HEK293 (cell line): ENCODE data around the gene PDE4A.

ENCODE experiments used
- CTCF ChIA-PET: fragments of 350-600 bp; formaldehyde crosslinking; extraction: SDS; loops from one replicate; lab custom pipeline; 2021; ENCODE audit warnings: antibody characterized with exemption; lab: Yijun Ruan, JAX
- POLR2A ChIA-PET: fragments of 300-600 bp; formaldehyde crosslinking; extraction: SDS; loops from one replicate; lab custom pipeline; 2020; ENCODE audit warnings: antibody characterized with exemption, inconsistent platforms; lab: Yijun Ruan, JAX
- H3K27ac ChIP-seq: fragments of 200-500 bp; sonication (Bioruptor generic); 2 replicates; pipeline ENCODE4 v1.5.1; 2014; ENCODE audit warnings: low read depth, low read length, control low read depth, inconsistent platforms; ENCODE audit errors: extremely low read depth
- H3K36me3 ChIP-seq, 2 experiments: fragments of 200-500 bp in 1 of 2; sonication (Bioruptor generic) in 1 of 2; 1 replicate in 1 of 2; 2 replicates in 1 of 2; pipeline ENCODE4 v1.5.1; 2014 to 2017; ENCODE audit warnings: inconsistent platforms in 2 of 2, low read length in 2 of 2; ENCODE audit not compliant: control insufficient read depth in 2 of 2, insufficient read depth in 1 of 2
- H3K4me1 ChIP-seq: fragments of 200-500 bp; sonication (Bioruptor generic); 2 replicates; pipeline ENCODE4 v1.5.1; 2014; ENCODE audit warnings: mild to moderate bottlenecking, low read length, inconsistent platforms; ENCODE audit not compliant: control insufficient read depth, insufficient read depth
- H3K4me3 ChIP-seq: 2 replicates; pipeline ENCODE4 v1.5.1; 2011; ENCODE audit warnings: low read depth, mild to moderate bottlenecking, control low read depth, low read length, moderate library complexity
- H3K9me3 ChIP-seq: fragments of 200-500 bp; sonication (Bioruptor generic); 2 replicates; pipeline ENCODE4 v1.5.1; 2014; ENCODE audit warnings: low read depth, low read length, inconsistent platforms; ENCODE audit not compliant: control insufficient read depth, insufficient read depth
- EGR2 ChIP-seq: fragments of 450-650 bp; formaldehyde crosslinking; IDR thresholded peaks from 2 replicates; pipeline ENCODE4 v1.5.1; 2016; ENCODE audit warnings: low read depth, missing biosample characterization, missing genetic modification characterization
- GLI4 ChIP-seq: fragments of 450-650 bp; formaldehyde crosslinking; IDR thresholded peaks from 2 replicates; pipeline ENCODE4 v1.5.1; 2016; ENCODE audit warnings: missing biosample characterization, missing genetic modification characterization
- GLIS1 ChIP-seq: fragments of 450-650 bp; formaldehyde crosslinking; IDR thresholded peaks from 2 replicates; pipeline ENCODE4 v1.5.1; 2016; ENCODE audit warnings: missing biosample characterization, missing genetic modification characterization
- HOXA7 ChIP-seq: sonication (generic); formaldehyde crosslinking; IDR thresholded peaks from 2 replicates; pipeline ENCODE4 v1.8.1; 2022; ENCODE audit warnings: missing genetic modification reagents, borderline replicate concordance
- HOXD13 ChIP-seq: sonication (generic); formaldehyde crosslinking; IDR thresholded peaks from 2 replicates; pipeline ENCODE4 v1.8.0; 2022; ENCODE audit warnings: missing genetic modification reagents, borderline replicate concordance
- KLF16 ChIP-seq: fragments of 450-650 bp; formaldehyde crosslinking; IDR thresholded peaks from 2 replicates; pipeline ENCODE4 v1.5.1; 2017; ENCODE audit warnings: missing biosample characterization, missing genetic modification characterization
- KLF8 ChIP-seq: fragments of 450-650 bp; formaldehyde crosslinking; IDR thresholded peaks from 2 replicates; pipeline ENCODE4 v1.5.1; 2016; ENCODE audit warnings: missing biosample characterization, missing genetic modification characterization
- MYNN ChIP-seq: fragments of 450-650 bp; formaldehyde crosslinking; IDR thresholded peaks from 2 replicates; pipeline ENCODE4 v1.5.1; 2016; ENCODE audit warnings: missing biosample characterization, missing genetic modification characterization, borderline replicate concordance
- PATZ1 ChIP-seq: fragments of 450-650 bp; formaldehyde crosslinking; IDR thresholded peaks from 2 replicates; pipeline ENCODE4 v1.5.1; 2016; ENCODE audit warnings: missing biosample characterization, missing genetic modification characterization
- PRDM10 ChIP-seq: fragments of 450-650 bp; formaldehyde crosslinking; IDR thresholded peaks from 2 replicates; pipeline ENCODE4 v1.5.1; 2016; ENCODE audit warnings: missing biosample characterization, missing genetic modification characterization
- RBAK ChIP-seq: fragments of 450-650 bp; formaldehyde crosslinking; IDR thresholded peaks from 2 replicates; pipeline ENCODE4 v1.5.1; 2016; ENCODE audit warnings: missing biosample characterization, missing genetic modification characterization
- SCRT2 ChIP-seq: fragments of 450-650 bp; formaldehyde crosslinking; IDR thresholded peaks from 2 replicates; pipeline ENCODE4 v1.5.1; 2016; ENCODE audit warnings: missing biosample characterization, missing genetic modification characterization
- ZBTB20 ChIP-seq: fragments of 450-650 bp; formaldehyde crosslinking; IDR thresholded peaks from 2 replicates; pipeline ENCODE4 v1.5.1; 2016; ENCODE audit warnings: missing biosample characterization, missing genetic modification characterization
- ZBTB48 ChIP-seq: fragments of 450-650 bp; formaldehyde crosslinking; IDR thresholded peaks from 2 replicates; pipeline ENCODE4 v1.5.1; 2016; ENCODE audit warnings: missing biosample characterization, missing genetic modification characterization
- ZEB2 ChIP-seq: fragments of 450-650 bp; formaldehyde crosslinking; IDR thresholded peaks from 2 replicates; pipeline ENCODE4 v1.5.1; 2016; ENCODE audit warnings: missing biosample characterization, missing genetic modification characterization
- ZFP69B ChIP-seq: fragments of 450-650 bp; formaldehyde crosslinking; IDR thresholded peaks from 2 replicates; pipeline ENCODE4 v1.5.1; 2016; ENCODE audit warnings: missing biosample characterization, missing genetic modification characterization
- ZNF37A ChIP-seq: fragments of 450-650 bp; IDR thresholded peaks from 2 replicates; pipeline ENCODE4 v1.5.1; 2018; ENCODE audit warnings: missing biosample characterization, missing genetic modification characterization
- ZNF449 ChIP-seq: fragments of 450-650 bp; formaldehyde crosslinking; IDR thresholded peaks from 2 replicates; pipeline ENCODE4 v1.5.1; 2017; ENCODE audit warnings: missing biosample characterization, mild to moderate bottlenecking, missing genetic modification characterization, moderate library complexity
- ZNF510 ChIP-seq: fragments of 450-650 bp; formaldehyde crosslinking; IDR thresholded peaks from 2 replicates; pipeline ENCODE4 v1.5.1; 2018; ENCODE audit warnings: mild to moderate bottlenecking, missing genetic modification characterization, missing biosample characterization; ENCODE audit not compliant: insufficient replicate concordance
- ZNF521 ChIP-seq: fragments of 450-650 bp; formaldehyde crosslinking; IDR thresholded peaks from 2 replicates; pipeline ENCODE4 v1.5.1; 2017; ENCODE audit warnings: missing biosample characterization, mild to moderate bottlenecking, missing genetic modification characterization
- ZNF548 ChIP-seq: fragments of 450-650 bp; formaldehyde crosslinking; IDR thresholded peaks from 2 replicates; pipeline ENCODE4 v1.5.1; 2016; ENCODE audit warnings: missing biosample characterization, missing genetic modification characterization
- ZNF560 ChIP-seq: fragments of 450-650 bp; formaldehyde crosslinking; IDR thresholded peaks from 2 replicates; pipeline ENCODE4 v1.5.1; 2017; ENCODE audit warnings: missing biosample characterization, missing genetic modification characterization, borderline replicate concordance
- ZNF600 ChIP-seq: fragments of 450-650 bp; formaldehyde crosslinking; IDR thresholded peaks from 2 replicates; pipeline ENCODE4 v1.5.1; 2016; ENCODE audit warnings: missing biosample characterization, missing genetic modification characterization
- ZNF629 ChIP-seq: fragments of 450-650 bp; formaldehyde crosslinking; IDR thresholded peaks from 2 replicates; pipeline ENCODE4 v1.5.1; 2017; ENCODE audit warnings: missing biosample characterization, missing genetic modification characterization
- ZNF639 ChIP-seq: fragments of 450-650 bp; formaldehyde crosslinking; IDR thresholded peaks from 2 replicates; pipeline ENCODE4 v1.5.1; 2016; ENCODE audit warnings: missing biosample characterization, missing genetic modification characterization
- ZNF792 ChIP-seq: fragments of 450-650 bp; formaldehyde crosslinking; IDR thresholded peaks from 2 replicates; pipeline ENCODE4 v1.5.1; 2016; ENCODE audit warnings: missing biosample characterization, missing genetic modification characterization
- ZXDB ChIP-seq: fragments of 450-650 bp; formaldehyde crosslinking; IDR thresholded peaks from 2 replicates; pipeline ENCODE4 v1.5.1; 2016; ENCODE audit warnings: missing biosample characterization, missing genetic modification characterization

The PDE4A gene

GRCh38 chr19:10460714-10461046, 40.3 kb downstream of the PDE4A start:
- ChIA-PET POLR2A (interaction anchor here (0.9 kb wide), 1 partner anchor 9 kb away, joined by 3 read pairs; no protein-coding TSS in a partner anchor), CTCF (interaction anchor here (0.6 to 0.7 kb wide), 3 partner anchors 15 to 24 kb away, joined by 3 to 6 read pairs (median 3); no protein-coding TSS in a partner anchor)
- Histone ChIP-seq H3K4me1 (no peaks in the 10 kb centered on the region), H3K4me3 (no peak overlapping the region), H3K36me3 (peaks cover 0 to 3% of the 10 kb centered on the region in 2 experiments; a peak in 2 of 3 replicates), H3K27ac (no peak overlapping the region), H3K9me3 (no peaks in the 10 kb centered on the region)
- TF ChIP-seq SCRT2 (tag by site-specific recombination) (peak; percentile 36; the same call in 1 of the 2 replicates), MYNN (tag by site-specific recombination) (no peak), HOXD13 (CRISPR knock-in tag) (no peak), PRDM10 (tag by site-specific recombination) (no peak), GLI4 (no peak), ZNF560 (tag by site-specific recombination) (no peak), ZNF629 (no peak), HOXA7 (no peak), ZNF792 (tag by site-specific recombination) (no peak), ZNF521 (tag by site-specific recombination) (no peak), RBAK (no peak), ZNF639 (0 out of 2 replicates have a peak, but pooled peaks have one; percentile 34)

GRCh38 chr19:10461047-10461949, 41.0 kb downstream of the PDE4A start:
- Histone ChIP-seq H3K9me3 (no peaks in the 10 kb centered on the region), H3K4me3 (no peak overlapping the region), H3K36me3 (peaks cover 0 to 3% of the 10 kb centered on the region in 2 experiments; a peak in 2 of 3 replicates), H3K4me1 (no peaks in the 10 kb centered on the region), H3K27ac (no peak overlapping the region)
- ChIA-PET CTCF (interaction anchor here (0.8 kb wide), 1 partner anchor 183 kb away, joined by 3 read pairs; no protein-coding TSS in a partner anchor), POLR2A (interaction anchor here (0.5 to 1.1 kb wide), 7 partner anchors 10 to 244 kb away, joined by 3 to 7 read pairs (median 4); no protein-coding TSS in a partner anchor)
- TF ChIP-seq ZFP69B (peak; percentile 82), ZNF548 (no peak), ZNF37A (tag by site-specific recombination) (no peak), PATZ1 (tag by site-specific recombination) (peak; percentile 74; the same call in 1 of the 2 replicates), ZBTB20 (tag by site-specific recombination) (no peak), ZBTB48 (tag by site-specific recombination) (no peak), KLF8 (tag by site-specific recombination) (0 out of 2 replicates have a peak, but pooled peaks have one; percentile 27), KLF16 (0 out of 2 replicates have a peak, but pooled peaks have one; percentile 25), EGR2 (tag by site-specific recombination) (peak; percentile 36), ZEB2 (tag by site-specific recombination) (no peak), ZNF600 (tag by site-specific recombination) (peak; percentile 43; the same call in 1 of the 2 replicates), GLIS1 (tag by site-specific recombination) (peak; percentile 43; the same call in 1 of the 2 replicates), ZXDB (no peak), RBAK (no peak), ZNF510 (tag by site-specific recombination) (no peak), ZNF449 (tag by site-specific recombination) (peak; percentile 39; the same call in 1 of the 2 replicates)
